DOHH2 (cell line): ENCODE data around the gene ETF1.

ENCODE experiments used
- H3F3A ChIP-seq: fragments of 200-600 bp; sonication (generic), shearing (Covaris generic); 2 replicates; pipeline ENCODE4 v1.6.0; 2016; ENCODE audit warnings: antibody characterized with exemption, mild to moderate bottlenecking; ENCODE audit not compliant: control insufficient read depth, insufficient read depth
- H3K27ac ChIP-seq: fragments of 200-600 bp; sonication (generic); 2 replicates; pipeline ENCODE4 v1.5.1; 2014; ENCODE audit warnings: low read depth, mild to moderate bottlenecking, low read length, moderate library complexity
- H3K27me3 ChIP-seq: fragments of 200-600 bp; sonication (generic); 2 replicates; pipeline ENCODE4 v1.6.1; 2014; ENCODE audit warnings: mild to moderate bottlenecking, low read length, mixed read lengths; ENCODE audit not compliant: control insufficient read depth
- H3K36me3 ChIP-seq: fragments of 200-600 bp; sonication (generic); 2 replicates; pipeline ENCODE4 v1.6.1; 2014; ENCODE audit warnings: mild to moderate bottlenecking, low read length, moderate library complexity, mixed read lengths; ENCODE audit not compliant: control insufficient read depth
- H3K4me1 ChIP-seq: fragments of 200-600 bp; sonication (generic); 2 replicates; pipeline ENCODE4 v1.6.1; 2014; ENCODE audit warnings: mild to moderate bottlenecking, low read length, mixed read lengths; ENCODE audit not compliant: control insufficient read depth
- H3K4me2 ChIP-seq: fragments of 200-600 bp; sonication (generic); 2 replicates; pipeline ENCODE4 v1.6.0; 2014; ENCODE audit warnings: mild to moderate bottlenecking, low read length, moderate library complexity
- H3K4me3 ChIP-seq: fragments of 200-600 bp; sonication (generic); 2 replicates; pipeline ENCODE4 v1.5.1; 2014; ENCODE audit warnings: mild to moderate bottlenecking, low read length, mixed read lengths
- H3K79me2 ChIP-seq: fragments of 200-600 bp; sonication (generic); 2 replicates; pipeline ENCODE4 v1.6.1; 2014; ENCODE audit warnings: mild to moderate bottlenecking, low read length, mixed read lengths; ENCODE audit not compliant: control insufficient read depth
- H3K9me2 ChIP-seq: fragments of 200-600 bp; sonication (generic); replicated peaks from 2 replicates; pipeline ENCODE4 v1.6.1; 2014; ENCODE audit warnings: mild to moderate bottlenecking, low read length, mixed read lengths; ENCODE audit not compliant: control insufficient read depth
- H3K9me3 ChIP-seq: fragments of 200-600 bp; sonication (generic); 2 replicates; pipeline ENCODE4 v1.6.1; 2014; ENCODE audit warnings: antibody characterized with exemption, low read length, mixed read lengths; ENCODE audit not compliant: control insufficient read depth, insufficient read depth
- H4K20me1 ChIP-seq: fragments of 200-600 bp; sonication (generic); 2 replicates; pipeline ENCODE4 v1.6.0; 2014; ENCODE audit warnings: low read depth, mild to moderate bottlenecking, antibody characterized with exemption, low read length, moderate library complexity; ENCODE audit not compliant: control insufficient read depth, insufficient read depth
- EZH2phosphoT487 ChIP-seq: fragments of 200-600 bp; sonication (generic); IDR thresholded peaks from 2 replicates; pipeline ENCODE4 v1.6.1; 2017; ENCODE audit warnings: borderline replicate concordance, mild to moderate bottlenecking, antibody characterized with exemption, low read length, moderate library complexity, mixed read lengths
- TF ChIP-seq, protein P1 (sequence below): fragments of 200-600 bp; sonication (generic); IDR thresholded peaks from one replicate; pipeline ENCODE4 v1.5.1; 2014; ENCODE audit warnings: antibody characterized with exemption, mild to moderate bottlenecking, low read depth, low read length; ENCODE audit not compliant: poor library complexity, severe bottlenecking

ETF1 gene

DNA sequence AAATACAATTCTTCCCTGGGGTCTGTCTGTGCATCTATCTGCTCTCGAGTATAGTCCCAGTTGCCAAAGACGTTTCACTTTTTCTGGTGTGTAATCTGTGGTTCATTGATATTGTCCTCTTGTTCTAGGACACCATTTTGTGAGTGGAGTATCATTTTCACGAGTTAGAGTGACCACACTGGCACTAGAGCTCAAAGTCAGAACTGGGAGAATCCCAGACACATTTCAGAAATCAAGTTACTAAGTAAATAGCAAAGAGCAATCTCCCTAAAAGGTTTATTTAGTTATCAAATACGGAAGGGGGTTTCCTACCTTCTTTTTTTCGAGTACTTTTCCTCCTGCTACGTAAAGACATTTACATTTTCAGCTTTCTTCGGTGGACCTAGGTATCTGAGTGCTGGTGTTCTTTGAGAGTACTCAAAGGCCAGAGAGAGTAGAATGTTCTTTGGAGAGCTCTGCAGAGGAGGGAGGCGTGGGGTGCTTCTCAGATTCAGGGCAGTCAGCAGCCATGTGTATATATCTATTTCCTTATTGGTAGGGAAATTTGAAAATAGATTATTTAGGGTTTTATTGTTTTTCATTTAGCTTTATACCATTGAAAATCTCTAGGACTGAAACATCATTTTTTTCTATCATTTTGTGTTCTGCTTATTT, 41.1 kb upstream of the ETF1 start:
- no peak overlapping the region for H3K4me3 ChIP-seq
- H3K9me2 ChIP-seq, result no peaks in the 10 kb centered on the region
- H3K4me1 ChIP-seq, result no peaks in the 10 kb centered on the region
- H4K20me1 ChIP-seq, result no peaks in the 10 kb centered on the region
- no peaks in the 10 kb centered on the region for H3F3A ChIP-seq
- no peak overlapping the region for H3K4me2 ChIP-seq
- H3K79me2 ChIP-seq, result no peaks in the 10 kb centered on the region
- peaks cover 12% of the 10 kb centered on the region; the same call in 1 of the 2 replicates for H3K27me3 ChIP-seq
- H3K9me3 ChIP-seq, result no peaks in the 10 kb centered on the region
- no peaks in the 10 kb centered on the region for H3K36me3 ChIP-seq
- TF ChIP-seq EZH2phosphoT487, result no peak
- TF ChIP-seq, protein P1, sequence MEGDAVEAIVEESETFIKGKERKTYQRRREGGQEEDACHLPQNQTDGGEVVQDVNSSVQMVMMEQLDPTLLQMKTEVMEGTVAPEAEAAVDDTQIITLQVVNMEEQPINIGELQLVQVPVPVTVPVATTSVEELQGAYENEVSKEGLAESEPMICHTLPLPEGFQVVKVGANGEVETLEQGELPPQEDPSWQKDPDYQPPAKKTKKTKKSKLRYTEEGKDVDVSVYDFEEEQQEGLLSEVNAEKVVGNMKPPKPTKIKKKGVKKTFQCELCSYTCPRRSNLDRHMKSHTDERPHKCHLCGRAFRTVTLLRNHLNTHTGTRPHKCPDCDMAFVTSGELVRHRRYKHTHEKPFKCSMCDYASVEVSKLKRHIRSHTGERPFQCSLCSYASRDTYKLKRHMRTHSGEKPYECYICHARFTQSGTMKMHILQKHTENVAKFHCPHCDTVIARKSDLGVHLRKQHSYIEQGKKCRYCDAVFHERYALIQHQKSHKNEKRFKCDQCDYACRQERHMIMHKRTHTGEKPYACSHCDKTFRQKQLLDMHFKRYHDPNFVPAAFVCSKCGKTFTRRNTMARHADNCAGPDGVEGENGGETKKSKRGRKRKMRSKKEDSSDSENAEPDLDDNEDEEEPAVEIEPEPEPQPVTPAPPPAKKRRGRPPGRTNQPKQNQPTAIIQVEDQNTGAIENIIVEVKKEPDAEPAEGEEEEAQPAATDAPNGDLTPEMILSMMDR, result no peak
- no peak overlapping the region for H3K27ac ChIP-seq

DNA sequence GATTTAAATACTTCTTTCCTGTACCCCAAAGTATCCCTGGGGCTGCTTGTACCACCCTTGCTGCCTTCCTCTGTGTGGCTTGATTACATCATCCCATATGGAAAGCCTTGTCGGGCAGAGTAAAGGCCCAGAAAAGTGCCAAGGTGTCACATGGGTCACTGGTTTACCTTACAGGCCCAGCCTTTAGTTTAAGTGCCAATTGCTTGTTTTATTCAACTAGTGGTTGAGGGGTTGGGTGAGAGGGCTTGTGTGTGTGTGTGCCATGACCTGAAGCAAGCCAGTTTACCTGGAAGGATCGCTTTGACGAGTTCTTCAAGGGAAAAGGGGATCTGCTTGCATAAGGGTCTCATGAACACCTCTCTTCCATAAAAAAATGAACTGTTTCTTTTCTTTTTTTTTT, 39.9 kb upstream of the ETF1 start:
- Histone ChIP-seq H3K4me1 (peaks cover 3% of the 10 kb centered on the region), H3K9me2 (no peaks in the 10 kb centered on the region), H3K9me3 (no peaks in the 10 kb centered on the region), H3K27me3 (peaks cover 12% of the 10 kb centered on the region; the same call in 1 of the 2 replicates), H3K36me3 (no peaks in the 10 kb centered on the region), H3K79me2 (no peaks in the 10 kb centered on the region), H3K27ac (no peak overlapping the region), H3K4me3 (no peak overlapping the region), H3F3A (peaks cover 2% of the 10 kb centered on the region; the same call in 1 of the 2 replicates), H3K4me2 (no peak overlapping the region), H4K20me1 (no peaks in the 10 kb centered on the region)
- no peak for TF ChIP-seq EZH2phosphoT487
- TF ChIP-seq, protein P1, result no peak

DNA sequence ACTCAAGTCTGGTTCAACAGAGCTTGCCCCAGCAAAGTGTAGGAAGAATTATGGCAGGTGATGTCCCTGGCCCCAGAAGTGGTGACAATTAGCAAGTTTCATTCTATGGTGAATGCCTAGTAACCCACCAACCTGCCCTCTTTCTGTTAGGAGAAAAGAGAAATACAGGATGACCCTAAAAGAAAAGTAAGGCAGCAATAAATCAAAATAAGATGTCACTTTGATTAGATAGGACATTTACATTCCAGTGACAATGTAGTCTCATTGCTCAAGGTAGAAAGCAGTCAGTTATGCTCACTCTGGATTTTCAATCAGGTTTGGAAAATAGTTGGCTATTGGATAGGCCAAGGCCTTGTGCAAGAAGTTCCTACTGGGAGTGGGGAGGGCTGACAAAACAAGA, 37.7 kb upstream of the ETF1 start:
- Histone ChIP-seq H3K4me1 (peaks cover 25% of the 10 kb centered on the region), H3F3A (peaks cover 2% of the 10 kb centered on the region; the same call in 1 of the 2 replicates), H3K9me3 (no peaks in the 10 kb centered on the region), H3K4me2 (no peak overlapping the region), H3K4me3 (no peak overlapping the region), H3K36me3 (no peaks in the 10 kb centered on the region), H3K79me2 (no peaks in the 10 kb centered on the region), H3K9me2 (no peaks in the 10 kb centered on the region), H3K27me3 (peaks cover 12% of the 10 kb centered on the region; the same call in 1 of the 2 replicates), H4K20me1 (no peaks in the 10 kb centered on the region), H3K27ac (no peak overlapping the region)
- TF ChIP-seq EZH2phosphoT487, result no peak
- TF ChIP-seq, protein P1, result no peak
